ENCODE measurements around the gene EFEMP2. TPM values are rescaled to one million over a fixed set of nuclear protein-coding genes. Genes with fewer than 3 reads are reported as not detected.

Gene EFEMP2
- total and polyA plus RNA-seq, 4 donors, result 34.2 to 67.0 (median 53.8) TPM

DNA sequence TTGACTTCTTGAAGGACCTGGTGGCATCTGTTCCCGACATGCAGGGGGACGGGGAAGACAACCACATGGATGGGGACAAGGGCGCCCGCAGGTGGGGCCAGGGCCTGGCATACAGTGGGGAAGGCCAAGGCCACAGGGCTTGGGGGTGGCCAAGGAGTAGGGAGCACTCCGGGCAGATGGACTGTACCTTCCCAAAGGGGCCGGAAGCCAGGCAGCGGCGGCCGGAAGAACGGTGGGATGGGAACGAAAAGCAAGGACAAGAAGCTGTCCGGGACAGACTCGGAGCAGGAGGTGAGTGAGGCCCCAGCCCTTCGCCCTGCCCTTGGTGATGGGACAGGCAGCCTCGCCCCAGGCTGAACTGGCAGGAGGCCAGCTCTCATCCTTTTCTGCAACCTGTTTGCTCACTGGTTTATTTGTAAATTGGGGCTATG lies 47.8 kb upstream of the EFEMP2 start:
- Histone ChIP-seq H3K27ac (ENCODE audit: low read depth in 1 of 2, low read length in 1 of 2) (no peak overlapping the region), H3K4me1 (ENCODE audit: control insufficient read depth in 5 of 5, insufficient read depth in 5 of 5, low read length in 5 of 5) (peaks cover 9 to 33% (median 18%) of the 10 kb centered on the region in 5 donors)
- 55 to 76% methylated on average over 15 of the region's 15 CpGs for WGBS, 2 donors

DNA sequence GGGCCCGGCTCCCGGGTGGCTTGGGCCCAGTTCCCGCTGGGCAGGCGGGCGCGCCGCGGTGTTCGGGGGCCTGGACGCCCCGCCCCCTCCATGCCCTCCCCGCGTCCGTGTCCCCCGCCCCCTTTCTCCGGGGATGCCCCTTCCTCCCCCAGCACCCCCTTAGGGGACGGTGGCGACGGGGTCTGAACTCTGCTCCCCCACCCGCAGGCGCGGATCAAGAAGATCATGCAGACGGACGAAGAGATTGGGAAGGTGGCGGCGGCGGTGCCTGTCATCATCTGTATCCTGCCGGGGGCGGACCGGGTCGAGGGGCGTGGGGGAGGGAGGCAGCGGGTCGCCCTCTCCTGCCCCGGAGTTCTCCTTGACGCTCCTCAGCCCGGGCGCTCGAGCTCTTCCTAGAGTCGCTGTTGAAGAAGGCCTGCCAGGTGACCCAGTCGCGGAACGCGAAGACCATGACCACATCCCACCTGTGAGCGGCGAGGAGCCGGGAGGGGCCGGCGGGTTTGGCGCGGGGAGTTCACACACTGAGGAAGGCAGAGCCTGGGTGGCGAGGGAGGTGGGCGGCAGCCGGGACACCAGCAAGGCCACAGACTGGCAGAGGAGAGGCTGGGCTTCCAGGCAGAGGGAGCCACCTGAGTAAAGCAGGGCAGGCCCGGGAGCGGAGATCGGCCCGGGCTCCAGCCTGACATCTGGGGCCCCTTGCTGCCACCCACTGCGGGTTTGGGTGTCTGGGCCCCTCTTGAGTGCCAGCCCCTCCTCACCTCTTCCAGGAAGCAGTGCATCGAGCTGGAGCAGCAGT lies 47.2 kb upstream of the EFEMP2 start:
- 1% methylated on average over 48 to 60 of the region's 60 CpGs for WGBS, 2 donors
- TF ChIP-seq, protein P1, sequence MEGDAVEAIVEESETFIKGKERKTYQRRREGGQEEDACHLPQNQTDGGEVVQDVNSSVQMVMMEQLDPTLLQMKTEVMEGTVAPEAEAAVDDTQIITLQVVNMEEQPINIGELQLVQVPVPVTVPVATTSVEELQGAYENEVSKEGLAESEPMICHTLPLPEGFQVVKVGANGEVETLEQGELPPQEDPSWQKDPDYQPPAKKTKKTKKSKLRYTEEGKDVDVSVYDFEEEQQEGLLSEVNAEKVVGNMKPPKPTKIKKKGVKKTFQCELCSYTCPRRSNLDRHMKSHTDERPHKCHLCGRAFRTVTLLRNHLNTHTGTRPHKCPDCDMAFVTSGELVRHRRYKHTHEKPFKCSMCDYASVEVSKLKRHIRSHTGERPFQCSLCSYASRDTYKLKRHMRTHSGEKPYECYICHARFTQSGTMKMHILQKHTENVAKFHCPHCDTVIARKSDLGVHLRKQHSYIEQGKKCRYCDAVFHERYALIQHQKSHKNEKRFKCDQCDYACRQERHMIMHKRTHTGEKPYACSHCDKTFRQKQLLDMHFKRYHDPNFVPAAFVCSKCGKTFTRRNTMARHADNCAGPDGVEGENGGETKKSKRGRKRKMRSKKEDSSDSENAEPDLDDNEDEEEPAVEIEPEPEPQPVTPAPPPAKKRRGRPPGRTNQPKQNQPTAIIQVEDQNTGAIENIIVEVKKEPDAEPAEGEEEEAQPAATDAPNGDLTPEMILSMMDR (IDR thresholded peaks at IDR 0.05; ENCODE audit: control extremely low read depth, extremely low read depth), result no peak
- DNase-seq (peak in 1 of 3 donors; percentile 40), ATAC-seq (ENCODE audit: insufficient read depth, low FRiP score) (peak; percentile 3)
- Histone ChIP-seq H3K9ac (ENCODE audit: insufficient read depth in 1 of 2, low read length in 2 of 2) (peak overlapping the region; percentile 37 to 42), H3K27ac (ENCODE audit: low read depth in 1 of 2, low read length in 1 of 2) (peak overlapping the region; percentile 78 to 82), H3K4me3 (peak overlapping the region; percentile 77), H3K36me3 (ENCODE audit: control insufficient read depth in 4 of 4, insufficient read depth in 4 of 4, low read length in 4 of 4) (peaks cover 0 to 33% (median 14%) of the 10 kb centered on the region in 4 donors), H3K27me3 (ENCODE audit: control insufficient read depth in 3 of 3, insufficient read depth in 3 of 3, low read length in 2 of 3) (no peaks in the 10 kb centered on the region), H3K9me3 (ENCODE audit: control insufficient read depth in 4 of 4, insufficient read depth in 3 of 4, low read length in 3 of 4) (no peaks in the 10 kb centered on the region), H3K4me1 (ENCODE audit: control insufficient read depth in 5 of 5, insufficient read depth in 5 of 5, low read length in 5 of 5) (peaks cover 9 to 39% (median 18%) of the 10 kb centered on the region in 5 donors)

More for the DNA sequence above, 47.8 kb upstream of the EFEMP2 start:
- Histone ChIP-seq H3K9me3 (ENCODE audit: control insufficient read depth in 4 of 4, insufficient read depth in 3 of 4, low read length in 3 of 4) (no peaks in the 10 kb centered on the region), H3K4me3 (peak overlapping the region; percentile 77), H3K9ac (ENCODE audit: insufficient read depth in 1 of 2, low read length in 2 of 2) (peak overlapping the region in 1 of 2 donors; percentile 42), H3K36me3 (ENCODE audit: control insufficient read depth in 4 of 4, insufficient read depth in 4 of 4, low read length in 4 of 4) (peaks cover 0 to 34% (median 14%) of the 10 kb centered on the region in 4 donors), H3K27me3 (ENCODE audit: control insufficient read depth in 3 of 3, insufficient read depth in 3 of 3, low read length in 2 of 3) (no peaks in the 10 kb centered on the region)
- ATAC-seq (ENCODE audit: insufficient read depth, low FRiP score) (no peak), DNase-seq (no peak)
- TF ChIP-seq, protein P1 (IDR thresholded peaks at IDR 0.05; ENCODE audit: control extremely low read depth, extremely low read depth), result no peak

DNA sequence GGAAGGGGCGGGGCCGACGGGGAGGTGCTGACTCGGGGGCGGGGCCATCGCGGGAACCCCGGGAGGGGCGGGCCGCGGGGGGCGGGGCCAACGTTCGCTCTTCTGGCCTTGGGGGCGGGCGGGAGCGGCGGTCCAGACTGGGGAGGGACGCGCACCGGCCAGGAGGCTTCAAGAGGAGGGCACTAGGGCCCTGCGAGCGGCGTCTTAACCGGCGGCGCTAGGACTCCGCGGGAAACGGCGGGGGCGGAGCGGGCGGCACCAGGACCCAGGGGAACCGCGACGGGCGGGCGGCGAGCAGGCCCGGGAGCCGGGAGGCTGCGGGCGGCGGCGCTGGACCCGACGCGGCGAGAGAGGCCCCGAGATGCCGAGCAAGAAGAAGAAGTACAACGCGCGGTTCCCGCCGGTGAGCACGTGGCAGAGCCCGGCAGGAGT lies 46.6 kb upstream of the EFEMP2 start, which contains the start of gene DRAP1:
DRAP1 (plus strand) TSS at position 286 of the 432 bp plus-strand sequence; CDS start at position 362, 76 bp downstream.
- H3K27ac ChIP-seq (ENCODE audit: low read depth in 1 of 2, low read length in 1 of 2), result peak within 1 kb of the TSS; percentile 90 to 95
- H3K4me1 ChIP-seq (ENCODE audit: control insufficient read depth in 5 of 5, insufficient read depth in 5 of 5, low read length in 5 of 5), result peaks cover 9 to 41% (median 18%) of the 10 kb centered on the region in 5 donors
- no peaks in the 10 kb centered on the region for H3K27me3 ChIP-seq (ENCODE audit: control insufficient read depth in 3 of 3, insufficient read depth in 3 of 3, low read length in 2 of 3)
- H3K9ac ChIP-seq (ENCODE audit: insufficient read depth in 1 of 2, low read length in 2 of 2), result peak within 1 kb of the TSS; percentile 74 to 96
- peaks cover 0 to 31% (median 13%) of the 10 kb centered on the region in 4 donors for H3K36me3 ChIP-seq (ENCODE audit: control insufficient read depth in 4 of 4, insufficient read depth in 4 of 4, low read length in 4 of 4)
- TF ChIP-seq, protein P1 (IDR thresholded peaks at IDR 0.05; ENCODE audit: control extremely low read depth, extremely low read depth), result peak; percentile 19
- ATAC-seq (ENCODE audit: insufficient read depth, low FRiP score) (peak; percentile 92), DNase-seq (peak; percentile 98 to 100 (median 99))
- peak within 1 kb of the TSS; percentile 93 for H3K4me3 ChIP-seq
- no peaks in the 10 kb centered on the region for H3K9me3 ChIP-seq (ENCODE audit: control insufficient read depth in 4 of 4, insufficient read depth in 3 of 4, low read length in 3 of 4)
- 1% methylated on average over 31 to 59 of the region's 59 CpGs for WGBS, 2 donors
